GM06990 (cell line): ENCODE measurements around the gene MYO1C.

Experiments
- DNase-seq: peaks from one replicate; pipeline ENCODE4 v3.0.0-alpha.2; 2011; ENCODE audit not compliant: insufficient read length; ENCODE audit errors: extremely low read depth
- H3K27me3 ChIP-seq: replicated peaks from 2 replicates; pipeline ENCODE4 v1.6.0; 2011; ENCODE audit warnings: low read length; ENCODE audit not compliant: control insufficient read depth, insufficient read depth
- H3K36me3 ChIP-seq: 2 replicates; pipeline ENCODE4 v1.5.1; 2011; ENCODE audit warnings: low read length; ENCODE audit not compliant: control insufficient read depth, insufficient read depth
- H3K4me3 ChIP-seq: replicated peaks from 2 replicates; pipeline ENCODE4 v1.5.1; 2011; ENCODE audit warnings: low read depth, mild to moderate bottlenecking, control low read depth, low read length
- CTCF ChIP-seq: IDR thresholded peaks from 2 replicates; pipeline ENCODE4 v1.5.1; 2011; ENCODE audit warnings: low read length, control low read depth, mild to moderate bottlenecking, inconsistent platforms; ENCODE audit not compliant: insufficient read depth, poor library complexity, severe bottlenecking

The MYO1C gene

GRCh38 chr17:1485423-1486376, 6.8 kb downstream of the MYO1C start:
- peak; percentile 74 for DNase-seq
- peak overlapping the region; percentile 78 for H3K4me3 ChIP-seq
- H3K36me3 ChIP-seq: peaks cover 8% of the 10 kb centered on the region
- TF ChIP-seq CTCF: no peak
- no peaks in the 10 kb centered on the region for H3K27me3 ChIP-seq

GRCh38 chr17:1484676-1485422, 7.6 kb downstream of the MYO1C start:
- H3K27me3 ChIP-seq: no peaks in the 10 kb centered on the region
- TF ChIP-seq CTCF: no peak
- peak overlapping the region; percentile 78 for H3K4me3 ChIP-seq
- H3K36me3 ChIP-seq: peaks cover 10% of the 10 kb centered on the region
- peak; percentile 83 for DNase-seq

DNA sequence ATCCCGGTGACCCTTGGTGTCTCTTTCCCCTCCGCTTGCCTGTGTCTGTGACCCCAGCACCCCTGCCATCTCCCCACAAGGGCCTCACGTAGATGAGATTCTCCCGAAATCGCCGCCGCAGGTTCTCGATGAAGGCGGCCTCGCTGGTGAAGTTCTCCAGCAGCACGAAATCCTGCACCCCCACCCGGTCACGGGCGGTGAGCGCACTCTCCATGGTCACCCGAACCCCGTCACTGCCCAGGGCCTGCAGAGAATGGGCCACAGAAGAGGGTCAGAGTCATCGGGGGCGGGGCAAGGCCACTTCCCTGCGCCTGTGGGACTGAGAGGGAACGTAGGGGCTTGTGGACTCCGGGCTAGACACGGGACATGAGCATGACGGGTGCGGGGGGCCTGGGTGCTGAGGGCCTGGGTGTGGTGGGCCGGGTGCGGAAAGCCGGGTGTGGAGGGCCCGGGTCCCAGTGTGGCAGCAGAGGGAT, 8.4 kb downstream of the MYO1C start:
- Histone ChIP-seq H3K4me3 (peak overlapping the region; percentile 78), H3K36me3 (peaks cover 14% of the 10 kb centered on the region), H3K27me3 (no peaks in the 10 kb centered on the region)
- TF ChIP-seq CTCF: no peak
- DNase-seq: no peak

DNA sequence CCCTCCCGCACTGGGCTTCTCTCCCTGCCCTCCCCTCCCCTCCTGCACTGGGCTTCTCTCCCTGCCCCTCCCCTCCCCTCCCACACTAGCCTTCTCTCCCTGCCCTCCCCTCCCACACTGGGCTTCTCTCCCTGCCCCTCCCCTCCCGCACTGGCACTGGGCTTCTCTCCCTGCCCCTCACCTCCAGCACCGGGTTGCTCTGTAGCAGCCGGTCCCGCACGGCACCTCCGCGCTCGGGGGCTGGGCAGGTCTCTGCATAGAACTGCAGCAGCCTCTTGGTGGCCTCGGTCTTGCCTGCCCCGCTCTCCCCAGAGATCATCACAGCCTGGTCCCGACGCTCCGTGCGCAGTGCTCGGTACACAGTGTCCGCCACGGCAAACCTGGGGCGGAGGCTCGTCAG, 9.8 kb downstream of the MYO1C start:
- H3K36me3 ChIP-seq: peaks cover 19% of the 10 kb centered on the region
- TF ChIP-seq CTCF: no peak
- H3K27me3 ChIP-seq: no peaks in the 10 kb centered on the region
- no peak overlapping the region for H3K4me3 ChIP-seq
- DNase-seq: no peak

GRCh38 chr17:1481736-1482135, 10.8 kb downstream of the MYO1C start:
- TF ChIP-seq CTCF: no peak
- no peaks in the 10 kb centered on the region for H3K27me3 ChIP-seq
- DNase-seq: no peak
- H3K36me3 ChIP-seq: peaks cover 23% of the 10 kb centered on the region
- no peak overlapping the region for H3K4me3 ChIP-seq
